ENCODE measurements around the gene TCFL5. TPM values are rescaled to one million over a fixed set of nuclear protein-coding genes. Genes with fewer than 3 reads are reported as not detected.

The TCFL5 gene
- polyA plus RNA-seq, 1 donor, result 7.6 TPM

GRCh38 chr20:62880147-62880934, 18.7 kb upstream of the TCFL5 start:
- DNase-seq (ENCODE audit: low read depth), result no peak

DNA sequence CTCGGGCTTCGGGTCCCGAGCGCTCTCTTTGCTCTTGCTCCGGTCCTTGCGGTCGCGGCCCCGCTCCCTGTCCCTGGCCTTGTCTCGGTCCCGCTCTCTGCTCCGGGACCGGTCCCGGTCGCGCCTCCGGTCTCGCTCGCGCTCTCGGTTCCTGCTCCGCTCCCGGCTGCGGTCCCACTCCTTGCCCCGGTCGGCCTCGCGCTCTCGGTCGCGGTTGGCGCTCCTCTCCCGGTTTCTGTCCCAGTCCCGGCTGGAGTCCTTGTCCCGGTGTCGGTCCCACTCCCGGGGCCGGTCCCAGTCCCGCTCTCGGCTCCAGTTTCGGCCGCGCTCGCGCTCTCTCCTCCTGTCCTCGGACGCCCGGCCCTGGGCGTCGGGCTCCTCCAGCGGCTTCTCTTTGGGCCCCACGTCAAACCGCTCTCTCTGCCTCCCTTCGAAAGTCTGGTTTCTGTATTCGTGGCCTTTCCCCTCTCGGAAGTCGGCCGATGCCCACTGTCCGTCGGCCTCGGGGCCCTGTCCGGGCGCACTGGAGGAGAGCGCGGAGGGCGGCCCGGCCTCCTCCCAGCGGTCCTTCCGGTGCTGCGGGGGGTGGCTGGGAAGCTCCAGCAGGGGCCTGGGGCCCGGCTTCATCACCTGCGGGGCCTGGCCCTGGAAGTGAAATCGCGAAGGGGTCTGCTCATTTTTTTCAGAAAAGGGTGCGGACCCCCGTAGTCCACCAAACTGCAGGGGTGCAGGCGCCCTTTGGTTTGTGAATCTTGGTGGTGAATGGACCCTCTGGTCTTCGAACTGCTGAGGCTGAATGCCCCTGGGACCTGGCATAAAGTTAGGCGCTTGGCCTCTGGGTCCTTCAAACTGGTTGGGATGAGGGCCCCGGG, 17.9 kb upstream of the TCFL5 start:
- DNase-seq (ENCODE audit: low read depth), result no peak

GRCh38 chr20:62878244-62879038, 16.8 kb upstream of the TCFL5 start:
- DNase-seq (ENCODE audit: low read depth), result no peak

GRCh38 chr20:62876902-62877816, 15.5 kb upstream of the TCFL5 start:
- DNase-seq (ENCODE audit: low read depth), result peak; percentile 41

- DNase-seq (ENCODE audit: low read depth), result no peak
Measured at GRCh38 chr20:62876501-62876901, 14.9 kb upstream of the TCFL5 start.

DNA sequence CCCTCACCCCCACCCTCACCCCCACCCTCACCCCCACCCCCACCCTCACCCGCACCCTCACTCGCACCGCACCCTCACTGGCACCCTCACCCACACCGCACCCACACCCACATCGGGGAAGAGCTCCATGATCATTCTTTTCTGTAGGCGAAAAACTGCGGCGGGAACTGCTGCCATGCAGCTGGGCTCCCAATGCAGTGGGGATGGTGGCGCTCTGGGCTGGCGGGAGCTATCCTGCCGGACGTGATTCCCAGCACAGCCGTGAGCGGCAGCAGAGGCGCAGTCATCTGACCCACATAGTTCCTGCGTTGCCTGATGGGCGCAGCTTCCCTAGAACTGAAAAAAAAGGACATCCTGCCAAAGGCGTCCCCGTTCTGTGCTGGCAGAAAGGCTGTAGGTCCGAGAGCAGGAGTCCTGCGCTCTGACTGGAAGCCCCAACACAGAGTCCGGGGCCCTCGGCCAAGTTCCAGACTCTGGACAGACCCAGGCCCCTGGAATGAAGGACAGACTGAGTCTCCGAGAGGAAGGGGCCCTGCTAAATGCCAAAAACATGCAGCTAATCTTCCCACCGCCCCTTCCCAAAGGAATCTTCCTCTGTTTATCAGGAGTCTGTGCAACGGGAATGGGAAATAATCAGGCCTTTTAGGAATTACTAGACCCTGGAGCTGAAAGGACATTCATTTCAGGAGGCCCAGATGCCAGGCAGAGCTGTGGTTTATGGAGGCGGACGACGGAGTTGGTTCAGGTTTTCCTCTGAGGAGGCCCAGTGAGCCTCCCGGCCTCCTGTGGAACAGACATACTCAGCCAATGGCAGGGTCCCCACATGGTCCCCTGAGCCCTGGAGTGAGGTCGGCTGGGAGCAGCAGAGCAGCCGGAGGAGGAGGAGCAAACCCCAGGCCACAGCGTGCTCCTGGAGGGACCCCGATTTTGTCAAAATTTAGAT, 14.1 kb upstream of the TCFL5 start:
- DNase-seq (ENCODE audit: low read depth), result peak; percentile 67

- DNase-seq (ENCODE audit: low read depth), result no peak
Measured at GRCh38 chr20:62874964-62875344, 13.3 kb upstream of the TCFL5 start.

DNA sequence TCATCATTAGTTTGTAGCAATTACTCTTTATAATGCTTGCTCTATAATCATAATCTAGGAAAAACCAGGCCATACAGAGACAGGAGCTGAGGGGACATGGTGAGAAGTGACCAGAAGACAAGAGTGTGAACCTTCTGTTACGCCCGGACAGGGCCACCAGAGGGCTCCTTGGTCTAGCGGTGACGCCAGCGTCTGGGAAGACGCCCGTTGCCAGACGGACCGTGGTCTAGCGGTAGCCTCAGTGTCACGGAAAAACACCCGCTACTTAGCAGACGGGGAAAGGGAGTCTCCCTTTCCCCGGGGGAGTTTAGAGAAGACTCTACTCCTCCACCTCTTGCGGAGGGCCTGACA, 12.0 kb upstream of the TCFL5 start:
- DNase-seq (ENCODE audit: low read depth), result peak; percentile 25

DNA sequence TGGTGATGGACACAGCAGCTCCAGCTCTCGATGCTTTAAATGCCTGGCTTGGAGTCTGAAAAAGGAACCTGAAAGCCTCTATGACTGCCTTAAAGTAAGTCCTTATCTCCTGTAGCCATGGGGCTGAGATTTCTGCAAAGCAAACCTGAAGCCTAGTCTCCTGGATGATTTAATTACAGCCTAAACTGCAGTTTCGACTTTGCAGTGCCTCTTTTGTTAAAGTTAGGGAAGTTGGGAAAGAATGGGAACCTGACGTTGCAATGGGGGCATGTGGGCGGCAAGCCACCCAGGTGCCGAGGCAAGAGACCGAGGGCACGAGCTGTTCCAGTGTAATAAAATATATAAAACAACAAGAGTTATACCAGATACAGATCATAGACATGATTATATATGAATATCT, 11.7 kb upstream of the TCFL5 start:
- DNase-seq (ENCODE audit: low read depth), result no peak

GRCh38 chr20:62872862-62873261, 11.2 kb upstream of the TCFL5 start:
- no peak for DNase-seq (ENCODE audit: low read depth)

DNA sequence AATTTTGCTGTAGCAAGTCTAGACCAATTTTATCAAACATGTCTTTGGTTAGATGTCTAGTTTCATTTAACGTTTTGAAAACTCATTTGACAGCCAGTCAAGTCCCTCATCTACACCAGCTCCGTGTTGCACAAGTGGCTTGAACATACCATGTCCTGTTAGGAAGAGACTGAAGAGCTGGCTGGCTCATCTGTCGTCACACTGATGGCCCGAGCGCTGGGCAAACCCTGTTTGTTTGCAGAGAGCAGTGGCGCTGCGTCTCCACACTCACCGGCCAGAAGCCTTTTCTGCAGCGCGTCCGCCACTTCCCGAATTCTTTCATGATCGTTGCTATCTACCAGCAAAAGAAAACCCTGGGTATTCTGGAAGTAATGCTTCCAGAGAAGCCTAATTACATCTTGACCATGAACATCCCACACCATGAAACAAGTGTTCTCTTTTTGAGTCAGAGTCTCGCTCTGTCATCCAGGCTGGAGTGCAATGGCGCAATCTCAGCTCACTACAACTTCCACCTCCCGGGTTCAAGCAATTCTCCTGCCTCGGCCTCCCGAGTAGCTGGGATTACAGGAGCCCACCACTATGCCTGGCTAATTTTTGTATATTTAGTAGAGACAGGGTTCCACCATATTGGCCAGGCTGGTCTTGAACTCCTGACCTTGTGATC, 10.7 kb upstream of the TCFL5 start:
- DNase-seq (ENCODE audit: low read depth), result no peak

GRCh38 chr20:62864207-62864606, 2.6 kb upstream of the TCFL5 start:
- DNase-seq (ENCODE audit: low read depth), result no peak

DNA sequence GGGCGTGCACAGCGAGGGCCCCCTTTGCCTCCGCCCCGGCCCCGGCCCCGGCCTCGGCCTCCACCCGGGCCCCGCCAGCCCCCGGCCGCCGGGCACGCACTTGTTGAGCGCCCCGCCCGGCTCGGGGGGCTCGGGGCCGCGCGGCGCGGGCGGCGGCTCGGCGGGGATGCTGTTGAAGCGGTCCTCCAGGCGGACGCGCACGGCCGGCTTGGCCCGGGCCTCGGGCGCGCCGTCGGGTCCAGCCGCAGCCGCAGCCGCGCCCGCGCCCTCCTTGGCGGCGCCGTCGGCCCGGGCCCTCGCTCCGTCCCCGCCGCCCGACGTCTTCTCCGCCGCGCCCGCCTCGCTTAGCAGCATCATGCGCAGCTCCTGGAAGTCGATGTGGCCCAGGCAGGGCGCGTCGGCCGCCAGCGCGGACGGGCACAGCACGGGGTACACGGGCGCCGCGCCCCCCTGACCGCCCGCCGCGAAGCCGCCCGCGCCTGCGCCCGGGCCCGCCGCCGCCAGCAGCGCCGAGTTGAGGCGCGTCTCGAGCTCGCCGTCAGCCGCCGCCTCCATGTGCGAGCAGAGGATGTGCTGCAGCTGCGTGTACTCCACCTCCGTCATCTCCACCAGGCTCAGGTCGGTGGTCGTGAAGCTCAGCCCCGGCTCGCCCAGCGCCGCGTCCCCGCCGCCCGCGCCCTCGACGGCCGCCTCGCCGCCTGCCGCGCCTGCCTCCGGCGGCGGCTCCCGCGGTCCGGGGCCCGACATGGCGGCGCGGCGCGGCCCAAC, 514 bp downstream of the TCFL5 start:
- no peak for DNase-seq (ENCODE audit: low read depth)

- no peak for DNase-seq (ENCODE audit: low read depth)
Measured at GRCh38 chr20:62860391-62860923, 1.2 kb downstream of the TCFL5 start.

DNA sequence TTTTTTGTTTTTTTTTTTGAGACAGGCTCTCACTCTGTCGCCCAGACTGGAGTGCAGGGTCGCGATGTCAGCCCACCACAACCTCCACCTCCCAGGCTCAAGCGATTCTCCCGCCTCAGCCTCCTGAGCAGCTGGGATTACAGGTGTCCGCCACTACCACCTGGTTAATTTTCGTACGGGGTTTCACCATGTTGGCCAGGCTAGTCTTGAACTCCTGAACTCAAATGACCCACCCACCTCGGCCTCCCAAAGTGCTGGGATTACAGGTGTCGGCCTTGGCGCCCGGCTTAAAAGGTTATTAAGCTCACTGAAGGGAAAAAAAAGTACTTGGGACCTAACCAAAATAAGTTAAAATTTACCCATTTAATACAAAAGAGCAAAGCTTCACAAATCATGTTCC, 1.9 kb downstream of the TCFL5 start:
- DNase-seq (ENCODE audit: low read depth), result no peak

DNA sequence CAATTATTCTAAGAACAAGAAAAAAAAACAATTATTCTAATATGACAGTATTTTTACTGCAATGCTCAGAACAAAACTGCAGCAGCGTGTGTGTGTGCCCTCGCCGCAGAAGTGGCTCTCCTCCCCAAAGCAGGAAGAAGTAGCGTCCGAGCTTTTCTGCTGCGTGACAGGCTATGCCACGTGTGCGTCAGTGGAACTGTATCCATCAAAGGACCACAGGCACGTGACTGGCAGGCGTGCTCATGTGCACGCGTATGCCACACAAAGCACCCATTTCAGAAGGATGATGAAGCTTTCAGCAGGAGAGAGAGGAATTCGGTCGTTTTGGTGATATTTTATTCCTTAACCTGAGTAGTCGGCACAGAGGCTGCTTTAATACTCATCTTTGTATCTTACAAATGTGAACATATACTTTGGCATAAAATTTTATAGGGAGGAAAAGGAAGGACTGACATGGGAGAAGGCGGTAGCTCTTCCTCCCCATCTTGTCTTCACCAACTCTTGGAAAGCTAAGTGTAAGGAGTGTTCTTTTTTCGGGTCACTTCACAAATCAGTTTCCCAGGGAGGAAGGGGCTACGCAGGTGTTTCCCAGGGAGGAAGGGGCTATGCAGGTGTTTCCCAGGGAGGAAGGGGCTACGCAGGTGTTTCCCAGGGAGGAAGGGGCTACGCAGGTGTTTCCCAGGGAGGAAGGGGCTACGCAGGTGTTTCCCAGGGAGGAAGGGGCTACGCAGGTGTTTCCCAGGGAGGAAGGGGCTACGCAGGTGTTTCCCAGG, 3.4 kb downstream of the TCFL5 start:
- DNase-seq (ENCODE audit: low read depth), result no peak

DNA sequence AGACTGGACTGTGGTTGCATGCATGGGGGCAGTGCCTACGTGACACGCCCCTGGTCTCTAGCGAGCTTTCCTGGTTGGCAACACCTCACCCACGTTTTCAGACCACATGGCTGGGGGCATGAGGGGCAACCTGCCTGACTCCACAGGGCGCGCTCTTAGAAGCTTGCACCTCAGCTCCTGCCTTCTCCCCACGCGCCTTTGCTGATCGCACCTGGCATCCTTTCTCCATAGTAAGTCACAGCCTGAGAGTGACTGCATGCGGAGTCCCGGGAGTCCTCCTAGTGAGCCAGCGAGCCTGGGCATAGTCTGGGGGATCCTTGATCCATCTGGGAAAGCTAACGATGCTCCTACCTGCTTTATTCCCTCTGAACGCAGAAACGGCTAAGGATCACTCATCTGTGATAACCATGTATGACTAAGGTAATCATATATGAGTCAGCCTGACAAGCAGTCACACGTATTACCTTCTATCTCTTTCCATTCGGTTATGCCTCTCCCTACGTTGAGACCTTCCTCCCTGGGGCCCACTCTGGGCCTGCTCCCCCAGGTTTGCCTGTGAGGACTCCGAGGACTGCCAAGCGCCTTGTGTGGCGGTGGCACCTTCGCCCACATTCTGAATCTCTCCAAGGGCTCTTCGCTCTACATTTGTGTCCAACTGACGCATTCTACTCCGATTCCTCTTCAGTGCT, 4.5 kb downstream of the TCFL5 start:
- no peak for DNase-seq (ENCODE audit: low read depth)
